B cell (primary cell): ENCODE measurements around the gene MAD1L1.

Source experiments
- CTCF ChIP-seq: fragments of 200-600 bp; IDR thresholded peaks from one replicate; pipeline ENCODE4 v1.8.0; 2022; ENCODE audit warnings: antibody characterized with exemption, mild to moderate bottlenecking
- EZH2 ChIP-seq: IDR thresholded peaks from 2 replicates; pipeline ENCODE4 v1.6.1; 2012; ENCODE audit warnings: borderline replicate concordance, low read depth, mild to moderate bottlenecking, moderate library complexity, low read length; ENCODE audit not compliant: insufficient read depth, poor library complexity, severe bottlenecking

GRCh38 chr7:2062648-2063047 is 170.1 kb downstream of the MAD1L1 start:
- TF ChIP-seq CTCF: no peak
- no peak for TF ChIP-seq EZH2
